DND-41 (cell line): ENCODE measurements around the gene DENND2D.
A peak's percentile ranks its signal among the peaks of the same experiment; 100 is the strongest.

Experiments
- ATAC-seq: fragments of 200-7000 bp; cut with Tn5 transposase; 3 replicates; pipeline ENCODE4 v1.9.1; 2021; ENCODE audit warnings: low read depth; ENCODE audit not compliant: insufficient read depth
- DNase-seq: peaks from one replicate; pipeline ENCODE4 v3.0.0-alpha.2; 2020
- H2AFZ ChIP-seq: 2 replicates; pipeline ENCODE4 v1.6.0; 2012; ENCODE audit warnings: low read depth, low read length
- H3K27ac ChIP-seq: 2 replicates; pipeline ENCODE4 v1.5.1; 2012; ENCODE audit warnings: low read length, inconsistent platforms
- H3K27me3 ChIP-seq: fragments of 200-600 bp; sonication (generic); 2 replicates; pipeline ENCODE4 v1.6.0; 2012; ENCODE audit warnings: low read length, mild to moderate bottlenecking, inconsistent platforms; ENCODE audit not compliant: insufficient read depth, poor library complexity
- H3K36me3 ChIP-seq: 2 replicates; pipeline ENCODE4 v1.5.1; 2012; ENCODE audit warnings: low read length, inconsistent platforms; ENCODE audit not compliant: insufficient read depth
- H3K4me1 ChIP-seq: 2 replicates; pipeline ENCODE4 v1.5.1; 2012; ENCODE audit warnings: mild to moderate bottlenecking, low read length; ENCODE audit not compliant: insufficient read depth
- H3K4me2 ChIP-seq: 2 replicates; pipeline ENCODE4 v1.6.0; 2012; ENCODE audit warnings: mild to moderate bottlenecking, moderate library complexity, low read length, inconsistent platforms; ENCODE audit not compliant: insufficient read depth
- H3K4me3 ChIP-seq, 2 experiments: fragments of 200-600 bp in 1 of 2; shearing (Covaris generic) in 1 of 2; 2 replicates each; pipeline ENCODE4 v1.5.1; 2012 to 2016; ENCODE audit warnings: inconsistent platforms in 2 of 2, low read length in 2 of 2, mild to moderate bottlenecking in 2 of 2, low read depth in 1 of 2, moderate library complexity in 1 of 2
- H3K79me2 ChIP-seq: 2 replicates; pipeline ENCODE4 v1.6.0; 2012; ENCODE audit warnings: low read length, inconsistent platforms; ENCODE audit not compliant: insufficient read depth
- H3K9ac ChIP-seq: 2 replicates; pipeline ENCODE4 v1.6.0; 2012; ENCODE audit warnings: low read depth, mild to moderate bottlenecking, inconsistent platforms, low read length, moderate library complexity
- H3K9me3 ChIP-seq: 2 replicates; pipeline ENCODE4 v1.5.1; 2012; ENCODE audit warnings: low read length, moderate library complexity, mild to moderate bottlenecking, inconsistent platforms; ENCODE audit not compliant: insufficient read depth, severe bottlenecking
- H4K20me1 ChIP-seq: 2 replicates; pipeline ENCODE4 v1.6.0; 2012; ENCODE audit warnings: low read length; ENCODE audit not compliant: insufficient read depth
- EZH2 ChIP-seq: IDR thresholded peaks from 3 replicates; pipeline ENCODE4 v1.6.1; 2012; ENCODE audit warnings: borderline replicate concordance, low read depth, mild to moderate bottlenecking, moderate library complexity, low read length, inconsistent platforms; ENCODE audit not compliant: severe bottlenecking
- TF ChIP-seq, protein P1 (sequence below): IDR thresholded peaks from 2 replicates; pipeline ENCODE4 v1.5.1; 2012; ENCODE audit warnings: borderline replicate concordance, low read length, moderate library complexity, mild to moderate bottlenecking; ENCODE audit not compliant: poor library complexity, severe bottlenecking; ENCODE audit errors: extremely low read depth

The DENND2D gene

DNA sequence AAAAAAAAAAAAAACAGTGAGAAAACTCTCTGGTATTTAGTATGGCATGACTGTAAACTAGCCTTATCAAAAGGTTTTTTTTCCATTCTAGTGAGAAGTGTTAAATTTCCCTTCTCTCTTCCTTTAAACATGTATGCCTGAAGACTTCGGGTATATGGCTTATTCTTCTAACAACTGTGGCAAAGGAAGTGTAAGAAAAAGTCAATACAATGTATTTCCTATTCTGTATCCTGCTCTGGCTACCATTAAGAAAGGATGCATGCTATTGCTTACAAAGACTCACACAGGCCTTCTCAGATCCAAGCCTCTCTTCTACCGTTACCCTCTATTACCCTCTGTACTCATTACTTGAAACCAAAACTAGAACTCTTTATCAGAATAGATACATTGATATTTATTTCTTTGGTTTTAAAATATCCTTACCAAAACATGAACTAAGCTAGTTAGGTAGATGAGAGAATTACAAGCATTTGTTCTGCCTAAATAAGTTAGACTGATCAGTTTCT lies 52.0 kb downstream of the DENND2D start:
- Histone ChIP-seq H4K20me1 (peaks cover 18% of the 10 kb centered on the region), H3K27ac (no peak overlapping the region), H3K36me3 (peaks cover 70% of the 10 kb centered on the region), H3K4me3 (no peak overlapping the region), H3K4me2 (peak overlapping the region; percentile 39; the same call in 1 of the 2 replicates), H3K27me3 (no peaks in the 10 kb centered on the region), H3K9ac (no peak overlapping the region), H3K79me2 (peaks cover 100% of the 10 kb centered on the region), H3K9me3 (no peaks in the 10 kb centered on the region), H3K4me1 (peaks cover 52% of the 10 kb centered on the region), H2AFZ (no peak overlapping the region)
- TF ChIP-seq, protein P1, sequence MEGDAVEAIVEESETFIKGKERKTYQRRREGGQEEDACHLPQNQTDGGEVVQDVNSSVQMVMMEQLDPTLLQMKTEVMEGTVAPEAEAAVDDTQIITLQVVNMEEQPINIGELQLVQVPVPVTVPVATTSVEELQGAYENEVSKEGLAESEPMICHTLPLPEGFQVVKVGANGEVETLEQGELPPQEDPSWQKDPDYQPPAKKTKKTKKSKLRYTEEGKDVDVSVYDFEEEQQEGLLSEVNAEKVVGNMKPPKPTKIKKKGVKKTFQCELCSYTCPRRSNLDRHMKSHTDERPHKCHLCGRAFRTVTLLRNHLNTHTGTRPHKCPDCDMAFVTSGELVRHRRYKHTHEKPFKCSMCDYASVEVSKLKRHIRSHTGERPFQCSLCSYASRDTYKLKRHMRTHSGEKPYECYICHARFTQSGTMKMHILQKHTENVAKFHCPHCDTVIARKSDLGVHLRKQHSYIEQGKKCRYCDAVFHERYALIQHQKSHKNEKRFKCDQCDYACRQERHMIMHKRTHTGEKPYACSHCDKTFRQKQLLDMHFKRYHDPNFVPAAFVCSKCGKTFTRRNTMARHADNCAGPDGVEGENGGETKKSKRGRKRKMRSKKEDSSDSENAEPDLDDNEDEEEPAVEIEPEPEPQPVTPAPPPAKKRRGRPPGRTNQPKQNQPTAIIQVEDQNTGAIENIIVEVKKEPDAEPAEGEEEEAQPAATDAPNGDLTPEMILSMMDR = no peak
- TF ChIP-seq EZH2 = no peak
- no peak for ATAC-seq
- DNase-seq = no peak

DNA sequence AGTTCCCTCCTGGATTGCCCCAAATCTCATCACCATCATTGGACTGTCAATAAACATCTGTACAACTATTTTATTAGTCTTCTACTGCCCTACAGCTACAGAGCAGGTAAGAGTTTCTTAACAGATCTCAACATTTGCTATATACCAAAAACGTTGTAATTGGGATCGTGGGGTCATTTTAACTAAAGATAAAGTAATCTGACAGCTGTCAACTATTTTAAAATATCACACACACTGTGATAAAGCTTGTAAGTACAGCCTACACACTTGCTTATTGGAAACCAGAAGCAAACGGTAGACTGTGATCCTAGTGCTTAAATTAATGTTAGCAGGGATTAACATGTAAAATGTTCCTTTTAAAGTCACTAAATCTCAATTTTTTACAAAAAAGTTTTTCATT lies 52.5 kb downstream of the DENND2D start:
- Histone ChIP-seq H3K9me3 (no peaks in the 10 kb centered on the region), H3K27me3 (no peaks in the 10 kb centered on the region), H3K79me2 (peaks cover 100% of the 10 kb centered on the region), H3K27ac (no peak overlapping the region), H4K20me1 (peaks cover 14% of the 10 kb centered on the region), H3K36me3 (peaks cover 65% of the 10 kb centered on the region), H3K9ac (no peak overlapping the region), H3K4me1 (peaks cover 52% of the 10 kb centered on the region), H2AFZ (no peak overlapping the region), H3K4me2 (peak overlapping the region; percentile 32; the same call in 1 of the 2 replicates), H3K4me3 (no peak overlapping the region)
- DNase-seq = no peak
- no peak for ATAC-seq
- no peak for TF ChIP-seq EZH2
- TF ChIP-seq, protein P1 = no peak

DNA sequence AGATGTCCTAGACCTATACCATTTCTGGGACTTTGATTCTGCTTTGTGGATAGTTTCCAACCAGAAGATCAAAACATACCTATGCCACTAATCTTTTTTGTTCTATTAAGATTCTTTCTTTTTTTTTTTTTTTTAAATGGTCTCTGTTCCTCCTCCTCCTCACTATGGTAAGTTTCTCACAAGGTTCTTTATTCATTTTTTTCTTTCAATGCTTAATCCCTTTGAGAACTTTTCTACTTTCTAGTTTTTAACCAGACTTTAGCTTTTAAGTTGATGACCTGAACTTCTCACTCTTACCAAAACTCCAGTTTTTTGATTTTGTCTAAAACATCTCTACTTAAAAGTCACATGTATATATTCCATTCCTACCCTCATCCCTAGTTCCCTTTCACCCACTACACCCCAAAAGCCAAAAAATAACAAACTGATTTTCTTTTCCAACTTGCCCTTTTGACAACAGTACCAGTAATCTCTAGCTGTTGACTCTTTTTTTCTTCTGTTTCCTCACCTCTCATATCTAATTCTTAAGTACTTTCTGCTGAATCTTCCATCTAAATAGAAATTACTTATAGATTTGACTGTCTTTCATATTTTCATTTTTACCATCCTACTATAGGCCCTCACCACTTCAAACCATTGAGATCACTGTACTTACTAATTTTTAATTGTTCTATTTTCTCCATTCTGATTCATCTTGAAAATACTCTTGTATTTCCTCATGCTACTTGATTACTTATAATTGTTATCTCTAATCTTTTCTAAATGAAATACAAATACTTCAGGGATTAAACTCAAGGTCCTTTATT lies 54.3 kb downstream of the DENND2D start:
- Histone ChIP-seq H3K9me3 (no peaks in the 10 kb centered on the region), H3K79me2 (peaks cover 100% of the 10 kb centered on the region), H4K20me1 (peaks cover 17% of the 10 kb centered on the region), H3K4me3 (no peak overlapping the region), H3K36me3 (peaks cover 47% of the 10 kb centered on the region), H2AFZ (no peak overlapping the region), H3K9ac (no peak overlapping the region), H3K4me1 (peaks cover 63% of the 10 kb centered on the region), H3K27me3 (no peaks in the 10 kb centered on the region), H3K4me2 (peak overlapping the region; percentile 36; the same call in 1 of the 2 replicates), H3K27ac (no peak overlapping the region; the same call in 1 of the 2 replicates)
- no peak for DNase-seq
- no peak for TF ChIP-seq EZH2
- TF ChIP-seq, protein P1 = no peak
- no peak for ATAC-seq
